Endothelial cell of umbilical vein (primary cell): ENCODE data around the gene GABPB1.

Experiments
- CTCF ChIP-seq, 2 donors: IDR thresholded peaks; 1 replicate in 1 of 2; 2 replicates in 1 of 2; pipeline ENCODE4 v1.5.1; 2011; ENCODE audit warnings: low read length in 2 of 2, mild to moderate bottlenecking in 2 of 2, moderate library complexity in 2 of 2, control low read depth in 1 of 2, inconsistent platforms in 1 of 2, low read depth in 1 of 2; ENCODE audit not compliant: insufficient read depth in 1 of 2; ENCODE audit errors: extremely low read depth in 1 of 2
- EZH2 ChIP-seq: IDR thresholded peaks from 2 replicates; pipeline ENCODE4 v1.6.1; 2012; ENCODE audit warnings: borderline replicate concordance, low read depth, mild to moderate bottlenecking, moderate library complexity, low read length, inconsistent platforms; ENCODE audit not compliant: severe bottlenecking
- MYC ChIP-seq: IDR thresholded peaks from one replicate; pipeline ENCODE4 v1.6.1; 2011; ENCODE audit warnings: mild to moderate bottlenecking, low read depth, low read length
- POLR2A ChIP-seq: IDR thresholded peaks from 2 replicates; pipeline ENCODE4 v1.6.1; 2012; ENCODE audit warnings: low read depth, mild to moderate bottlenecking, control low read depth, low read length
- POLR2AphosphoS5 ChIP-seq: IDR thresholded peaks from 2 replicates; pipeline ENCODE4 v1.6.1; 2012; ENCODE audit warnings: low read depth, mild to moderate bottlenecking, control low read depth, low read length, moderate library complexity; ENCODE audit not compliant: insufficient read depth

DNA sequence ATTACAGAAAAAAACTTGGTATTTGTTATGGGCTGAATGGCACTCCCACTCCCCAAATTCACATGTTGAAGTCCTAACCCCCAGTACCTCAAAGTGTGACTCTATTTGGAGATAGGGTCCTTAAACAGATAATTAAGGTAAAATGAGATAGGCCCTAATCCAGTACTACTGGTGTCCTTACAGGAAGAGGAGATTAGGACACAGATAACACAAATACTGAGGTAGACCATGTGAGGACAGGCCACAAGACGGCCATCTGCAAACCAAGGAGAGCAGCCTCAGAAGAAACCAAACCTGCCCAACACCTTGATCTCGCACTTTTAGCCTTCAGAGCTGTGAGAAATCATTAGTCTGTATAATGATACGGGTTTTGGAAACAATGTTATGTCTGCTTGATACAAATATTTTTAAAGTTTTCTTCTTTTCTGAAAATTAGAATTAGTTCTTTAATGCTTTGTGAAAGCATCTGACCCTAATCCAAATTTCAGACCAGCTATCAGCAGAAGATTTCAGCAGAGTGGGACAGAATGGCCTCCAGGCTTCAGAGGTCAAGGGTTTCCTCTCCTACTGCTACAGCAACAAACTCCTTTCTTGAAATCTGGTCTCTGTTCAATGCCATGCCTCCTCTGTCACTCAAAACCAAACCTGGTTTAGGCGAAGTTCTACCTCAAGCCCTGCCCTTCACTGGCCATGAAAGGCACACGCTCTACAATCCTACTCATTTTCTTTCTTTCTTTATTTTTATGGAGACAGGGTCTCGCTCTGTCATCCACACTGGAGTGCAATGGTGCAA lies 67.5 kb downstream of the GABPB1 start:
- no peak for TF ChIP-seq EZH2
- TF ChIP-seq POLR2A: no peak
- TF ChIP-seq CTCF (IDR thresholded peaks at IDR 0.05; ENCODE audit: extremely low read depth in 1 of 2, insufficient read depth in 1 of 2, low read depth in 1 of 2, low read length in 2 of 2): no peak
- TF ChIP-seq POLR2AphosphoS5: no peak
- no peak for TF ChIP-seq MYC
